Measurements from ENCODE around the gene GPR18.

GRCh38 chr13:99258210-99258860, at the start of gene GPR18:
- TF ChIP-seq POLR2A (IDR thresholded peaks at IDR 0.05): no peak
- TF ChIP-seq CTCF (IDR thresholded peaks at IDR 0.05): no peak
- no peak for TF ChIP-seq EP300 (IDR thresholded peaks at IDR 0.05)
- TF ChIP-seq POLR2AphosphoS5 (IDR thresholded peaks at IDR 0.05): no peak
